GM10266 (cell line): ENCODE results near the gene KPNB1.

ENCODE experiments used
- DNase-seq: peaks from one replicate; pipeline ENCODE4 v3.0.0; 2012; ENCODE audit errors: extremely low spot score
- CTCF ChIP-seq: IDR thresholded peaks from 2 replicates; pipeline ENCODE4 v1.5.1; 2012; ENCODE audit warnings: mild to moderate bottlenecking, low read depth; ENCODE audit not compliant: control insufficient read depth, insufficient read depth; ENCODE audit errors: missing control alignments

KPNB1 gene

GRCh38 chr17:47732399-47733046 is 82.8 kb downstream of the KPNB1 start:
- no peak for DNase-seq
- TF ChIP-seq CTCF = no peak

DNA sequence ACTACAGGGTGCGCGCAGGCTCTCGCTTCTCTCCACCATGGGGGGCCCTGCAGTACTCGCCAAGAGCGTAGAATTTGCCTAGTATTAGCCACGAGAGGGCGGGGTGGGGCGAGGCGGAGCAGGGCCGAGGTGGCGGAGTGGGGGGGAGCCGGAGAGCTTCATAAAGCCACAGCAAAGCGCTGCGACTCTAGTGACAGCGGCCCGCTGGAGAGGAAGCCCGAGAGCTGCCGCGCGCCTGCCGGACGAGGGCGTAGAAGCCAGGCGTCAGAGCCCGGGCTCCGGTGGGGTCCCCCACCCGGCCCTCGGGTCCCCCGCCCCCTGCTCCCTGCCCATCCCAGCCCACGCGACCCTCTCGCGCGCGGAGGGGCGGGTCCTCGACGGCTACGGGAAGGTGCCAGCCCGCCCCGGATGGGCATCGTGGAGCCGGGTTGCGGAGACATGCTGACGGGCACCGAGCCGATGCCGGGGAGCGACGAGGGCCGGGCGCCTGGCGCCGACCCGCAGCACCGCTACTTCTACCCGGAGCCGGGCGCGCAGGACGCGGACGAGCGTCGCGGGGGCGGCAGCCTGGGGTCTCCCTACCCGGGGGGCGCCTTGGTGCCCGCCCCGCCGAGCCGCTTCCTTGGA is 83.4 kb downstream of the KPNB1 start, which contains the start of gene TBX21:
Gene TBX21 (plus strand): TSS at position 190 of the 627 bp plus-strand sequence. CDS start 219 bp downstream, at position 409.
- DNase-seq = peak; percentile 90
- TF ChIP-seq CTCF = peak; percentile 43

GRCh38 chr17:47733674-47734410 is 84.1 kb downstream of the KPNB1 start:
- no peak for TF ChIP-seq CTCF
- no peak for DNase-seq

DNA sequence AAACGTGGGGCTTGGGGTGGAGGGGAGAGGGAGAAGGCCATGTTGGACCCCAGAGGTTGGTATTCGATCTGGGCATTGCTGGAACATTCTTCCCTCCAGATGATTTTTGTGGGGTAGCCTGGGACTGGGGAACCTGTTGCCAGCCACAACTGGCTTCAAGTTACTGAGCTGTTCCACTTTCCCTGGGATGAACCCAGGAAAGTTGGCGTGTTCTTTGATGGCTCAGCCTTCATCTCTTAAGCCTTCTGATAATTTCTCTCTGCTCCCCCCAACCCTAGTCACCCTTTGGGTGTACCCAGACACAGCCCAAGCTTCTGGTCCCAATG is 85.4 kb downstream of the KPNB1 start:
- DNase-seq = no peak
- TF ChIP-seq CTCF = no peak
